Inferior parietal cortex (tissue), 1 donor: Measurements from ENCODE around the gene MAGEA8.
"Not testable (repeated sequence)": the region's sequence is repeated elsewhere in the genome, so short reads cannot be mapped to it uniquely, and the experiment has no call there.

ENCODE experiments used
- DNase-seq: peaks from one replicate; pipeline ENCODE4 v3.0.0-alpha.2; 2016; ENCODE audit errors: extremely low spot score

Gene MAGEA8

GRCh38 chrX:149881081-149881711, at the start of gene MAGEA8:
Gene MAGEA8, plus strand, starts transcription at chrX:149881183. Its CDS starts 3,090 bp downstream, at chrX:149884273.
- no peak for DNase-seq

GRCh38 chrX:149831473-149831872, 49.5 kb upstream of the MAGEA8 start:
- DNase-seq = no peak

- not testable (repeated sequence) for DNase-seq
Observed at GRCh38 chrX:149836728-149837127, 44.3 kb upstream of the MAGEA8 start.

GRCh38 chrX:149837167-149837566, 43.8 kb upstream of the MAGEA8 start:
- DNase-seq = no peak

GRCh38 chrX:149837639-149838038, 43.3 kb upstream of the MAGEA8 start:
- DNase-seq = no peak

GRCh38 chrX:149841929-149842328, 39.1 kb upstream of the MAGEA8 start:
- DNase-seq = no peak

- DNase-seq = no peak
Observed at GRCh38 chrX:149845385-149845784, 35.6 kb upstream of the MAGEA8 start.

- DNase-seq = no peak
Observed at GRCh38 chrX:149846789-149847188, 34.2 kb upstream of the MAGEA8 start.

GRCh38 chrX:149848855-149849254, 32.1 kb upstream of the MAGEA8 start:
- DNase-seq = no peak

GRCh38 chrX:149849787-149850186, 31.2 kb upstream of the MAGEA8 start:
- no peak for DNase-seq

- DNase-seq = no peak
Observed at GRCh38 chrX:149851864-149852263, 29.1 kb upstream of the MAGEA8 start.

GRCh38 chrX:149853925-149854324, 27.1 kb upstream of the MAGEA8 start:
- no peak for DNase-seq

GRCh38 chrX:149858592-149858991, 22.4 kb upstream of the MAGEA8 start:
- DNase-seq = no peak

GRCh38 chrX:149860445-149860844, 20.5 kb upstream of the MAGEA8 start:
- DNase-seq = no peak

GRCh38 chrX:149865390-149865789, 15.6 kb upstream of the MAGEA8 start:
- DNase-seq = no peak

GRCh38 chrX:149867488-149867887, 13.5 kb upstream of the MAGEA8 start:
- no peak for DNase-seq

- DNase-seq = no peak
Observed at GRCh38 chrX:149870840-149871239, 10.1 kb upstream of the MAGEA8 start.

GRCh38 chrX:149871433-149871832, 9.6 kb upstream of the MAGEA8 start:
- no peak for DNase-seq

GRCh38 chrX:149871940-149872339, 9.0 kb upstream of the MAGEA8 start:
- DNase-seq = no peak

- DNase-seq = no peak
Observed at GRCh38 chrX:149877157-149877556, 3.8 kb upstream of the MAGEA8 start.

- DNase-seq = no peak
Observed at GRCh38 chrX:149877636-149878035, 3.3 kb upstream of the MAGEA8 start.

- not testable (repeated sequence) for DNase-seq
Observed at GRCh38 chrX:149890828-149891227, 9.8 kb downstream of the MAGEA8 start.

- DNase-seq = no peak
Observed at GRCh38 chrX:149898554-149898953, 17.6 kb downstream of the MAGEA8 start.
